Activated CD8-positive, alpha-beta memory T cell treated with anti-CD3 and anti-CD28 coated beads for 1 hour (primary cell): Measurements from ENCODE around the gene CREB3.
A peak's percentile ranks its signal among the peaks of the same experiment; 100 is the strongest.

Source experiments
- DNase-seq, 2 donors: peaks; one replicate each; pipeline ENCODE4 v3.0.0-alpha.2; 2020; ENCODE audit warnings: low read depth in 1 of 2; ENCODE audit errors: extremely low read depth in 1 of 2

The CREB3 gene

DNA sequence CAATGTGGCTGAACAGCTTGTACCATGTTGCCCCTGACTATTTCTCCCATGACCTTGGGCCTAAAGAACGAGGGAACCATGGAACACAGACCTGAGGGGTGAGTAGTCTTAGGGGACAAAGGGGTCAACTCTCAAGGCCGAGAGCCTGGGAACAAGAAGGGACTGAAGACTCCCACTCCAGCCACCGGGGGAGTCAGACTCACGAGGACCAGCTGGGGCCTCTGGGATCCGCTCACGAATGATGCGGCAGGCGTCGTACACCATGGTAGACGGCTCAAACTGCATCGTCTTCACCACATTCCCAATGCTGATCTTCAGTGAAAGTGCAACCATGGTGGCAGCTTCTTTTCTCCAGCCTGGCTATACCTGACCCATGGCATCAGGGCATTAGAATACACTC, 7.1 kb upstream of the CREB3 start:
- no peak for DNase-seq

DNA sequence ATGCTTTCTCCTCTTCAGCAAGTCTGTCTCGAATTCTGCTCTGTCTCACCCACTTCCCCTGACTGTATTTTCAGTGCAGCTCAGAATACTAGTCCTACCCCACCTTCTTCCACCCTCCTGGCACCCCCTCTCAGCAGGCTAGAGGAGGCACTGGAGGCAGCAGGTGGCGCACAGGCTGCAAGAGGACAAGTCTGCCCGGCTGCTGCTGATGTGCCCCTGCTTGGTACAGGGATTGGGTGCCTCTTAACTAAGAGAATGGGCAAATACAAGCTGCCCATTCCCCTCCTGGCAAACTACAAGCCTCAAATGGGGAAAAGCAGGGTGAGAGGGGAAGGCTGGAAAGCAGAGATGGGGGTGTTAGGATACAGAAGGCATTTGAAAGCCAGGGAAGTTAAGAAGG, 5.5 kb upstream of the CREB3 start:
- DNase-seq, result no peak

DNA sequence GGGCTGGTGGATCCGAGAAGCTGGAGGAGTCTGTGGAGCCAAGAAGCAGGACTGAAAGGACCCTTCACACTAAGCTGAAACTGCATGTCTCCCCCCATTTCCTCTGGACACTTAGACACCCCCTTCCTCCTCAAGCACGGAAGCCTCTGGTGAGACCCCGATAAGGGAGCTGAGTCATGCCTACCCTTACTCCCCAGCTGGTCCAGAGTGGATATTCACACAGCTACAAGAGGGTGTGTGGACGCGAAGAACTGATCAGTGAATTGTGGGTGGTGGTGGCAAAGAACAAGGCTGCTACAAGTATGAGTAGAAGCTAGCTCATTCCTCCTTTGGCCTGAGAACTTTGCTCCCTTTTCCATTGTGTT, 4.8 kb upstream of the CREB3 start:
- no peak for DNase-seq

DNA sequence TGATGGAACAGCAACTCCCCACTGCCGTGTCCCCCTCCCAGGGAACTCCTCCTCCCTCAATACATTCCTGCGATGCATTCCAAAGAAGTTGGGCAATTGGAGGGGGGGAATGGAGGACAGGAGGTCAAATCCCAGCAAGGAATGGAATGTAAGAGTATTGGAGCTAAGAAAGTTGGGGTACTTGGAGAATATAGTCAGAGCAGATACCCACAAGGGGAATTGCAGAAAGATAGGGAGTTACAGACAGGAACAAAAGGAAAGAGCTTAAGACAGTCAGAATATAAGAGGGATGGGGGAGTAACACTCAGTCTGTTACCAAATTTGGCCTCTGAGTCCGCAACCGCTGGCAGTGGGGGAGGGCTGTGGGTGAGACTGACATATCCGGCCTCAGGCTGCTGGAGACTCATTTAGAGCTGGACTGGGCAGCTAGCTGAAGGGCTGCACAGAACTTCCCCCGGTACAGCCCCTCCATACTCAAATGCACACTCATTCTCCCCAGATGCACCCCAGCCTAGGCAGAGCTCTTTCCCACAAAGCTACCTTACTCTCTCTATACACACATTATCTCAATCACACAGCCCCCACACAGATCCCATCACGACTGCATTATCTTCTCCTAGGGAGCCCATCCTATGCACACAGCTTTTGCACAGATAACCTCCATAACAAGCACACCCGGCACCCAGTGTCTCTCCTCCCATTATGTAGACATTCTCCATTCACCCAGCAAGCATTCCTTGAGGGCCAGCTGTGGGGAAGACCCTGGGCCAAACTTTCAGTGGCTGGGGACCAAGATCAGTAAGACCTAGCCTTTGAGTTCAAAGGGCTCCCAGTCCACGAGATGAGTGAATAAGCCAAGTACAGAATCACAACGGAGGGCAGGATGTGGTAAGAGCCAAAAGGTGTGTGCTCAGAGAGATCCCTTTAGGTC, 4.2 kb upstream of the CREB3 start:
- DNase-seq, result no peak

DNA sequence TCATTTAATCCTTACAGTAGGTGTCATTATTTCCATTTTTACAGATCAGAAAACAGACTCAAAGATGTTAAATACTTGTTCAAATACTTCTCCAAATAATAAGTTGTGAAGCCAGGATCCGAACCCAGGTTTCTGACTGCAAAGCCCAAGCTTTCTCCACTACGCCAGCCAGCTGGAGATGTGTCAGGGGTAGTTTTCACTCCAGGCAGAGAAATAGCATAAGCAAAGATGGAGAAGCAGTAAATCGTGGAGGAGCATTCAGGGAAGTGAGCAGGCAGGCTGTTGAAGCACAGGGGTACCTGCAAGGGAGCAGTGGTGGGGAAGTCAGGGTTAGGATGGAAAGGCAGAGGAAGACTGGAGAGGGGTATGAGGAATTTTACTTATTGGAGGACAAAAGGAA, 3.4 kb upstream of the CREB3 start:
- no peak for DNase-seq

DNA sequence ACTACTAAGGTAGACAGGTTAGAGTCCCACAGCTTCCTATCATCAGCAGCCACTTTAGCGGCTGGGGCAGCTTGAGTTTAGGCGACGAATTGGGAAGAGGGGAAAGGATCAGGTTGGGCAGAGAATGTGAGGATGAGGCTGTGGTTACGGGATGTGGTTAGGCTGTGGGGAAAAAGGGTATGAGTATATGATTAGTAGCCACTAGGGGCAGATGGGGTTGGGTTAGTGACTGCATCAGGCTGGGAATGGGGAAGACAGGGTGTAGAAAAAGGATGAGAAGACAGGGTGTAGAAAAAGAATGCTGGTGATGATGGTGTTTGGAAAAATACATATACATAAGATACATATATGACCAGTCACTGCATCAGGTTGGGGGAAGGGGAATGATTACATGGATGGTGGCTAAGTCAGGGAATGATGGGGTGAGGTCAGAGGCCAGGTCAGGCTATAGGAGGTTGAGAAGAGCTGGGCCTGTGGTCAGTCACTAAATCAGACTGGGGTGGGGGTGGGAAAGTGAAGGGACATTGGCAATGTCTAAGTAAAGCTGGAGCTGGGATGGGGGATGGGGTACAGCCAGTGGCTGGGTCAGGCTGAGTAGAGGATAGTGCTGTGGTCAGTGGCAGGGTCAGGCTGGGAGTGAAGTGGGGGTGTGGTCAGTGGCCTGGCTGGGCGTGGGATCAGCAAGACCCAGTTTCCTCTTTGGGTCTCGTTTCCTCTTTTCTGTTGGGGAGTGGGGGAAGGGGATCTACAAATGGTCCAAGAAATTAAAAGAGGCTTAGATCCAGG, 2.6 kb upstream of the CREB3 start:
- no peak for DNase-seq

DNA sequence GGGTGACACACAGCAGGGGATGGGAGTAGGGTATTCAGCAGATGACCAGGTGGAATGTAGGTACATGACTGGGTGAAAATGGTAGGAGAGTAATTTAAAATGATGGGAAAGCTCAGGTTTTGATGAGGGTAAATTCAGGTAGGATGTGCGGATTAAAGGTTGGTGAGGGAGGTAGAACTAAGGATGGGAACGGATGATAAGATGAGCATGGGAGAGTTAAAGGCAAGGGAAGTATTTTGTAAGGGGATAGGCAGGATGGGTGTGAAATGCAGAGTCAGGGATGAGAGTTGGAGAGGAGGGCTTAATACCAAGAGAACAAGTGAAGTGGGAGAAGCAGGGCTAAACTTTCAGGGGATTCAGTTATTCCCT, 2.0 kb upstream of the CREB3 start:
- no peak for DNase-seq

DNA sequence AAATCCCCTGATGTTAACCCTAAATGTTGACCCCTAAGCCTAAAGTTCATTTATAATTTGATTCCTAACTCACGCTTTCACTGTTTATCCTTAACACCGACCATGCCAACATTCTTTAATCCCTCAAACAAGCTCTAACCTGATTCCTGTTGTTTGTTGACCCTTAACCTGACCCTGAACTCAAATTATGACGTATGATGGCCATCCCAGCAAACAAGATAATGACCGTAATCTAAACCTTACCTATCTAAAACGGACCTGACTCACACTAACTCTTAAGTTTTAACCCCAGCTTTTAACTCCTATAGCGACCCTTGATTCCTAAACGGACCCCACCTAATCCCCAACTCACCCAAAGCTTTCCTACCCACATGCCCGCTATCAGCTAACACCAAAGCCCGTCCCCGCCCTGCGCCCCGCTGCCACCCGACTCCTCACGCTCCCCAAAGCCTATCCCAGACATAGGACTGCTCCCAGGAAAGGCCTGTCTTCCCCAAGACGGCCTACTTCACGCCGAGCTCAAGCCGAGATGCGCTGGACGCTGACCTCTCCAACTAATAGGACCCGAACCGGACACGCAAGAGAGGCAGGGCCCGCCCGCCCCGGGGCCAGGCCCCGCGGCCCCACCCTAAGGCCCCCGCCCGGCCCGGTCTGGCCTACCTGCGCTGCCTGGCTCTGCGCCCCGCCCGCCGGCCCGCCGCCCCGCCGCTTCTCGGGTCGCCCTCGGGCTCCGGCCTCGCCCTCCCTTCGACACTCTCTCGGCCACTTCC, 866 bp upstream of the CREB3 start:
- DNase-seq, result peak in 1 of 2 donors; percentile 23

DNA sequence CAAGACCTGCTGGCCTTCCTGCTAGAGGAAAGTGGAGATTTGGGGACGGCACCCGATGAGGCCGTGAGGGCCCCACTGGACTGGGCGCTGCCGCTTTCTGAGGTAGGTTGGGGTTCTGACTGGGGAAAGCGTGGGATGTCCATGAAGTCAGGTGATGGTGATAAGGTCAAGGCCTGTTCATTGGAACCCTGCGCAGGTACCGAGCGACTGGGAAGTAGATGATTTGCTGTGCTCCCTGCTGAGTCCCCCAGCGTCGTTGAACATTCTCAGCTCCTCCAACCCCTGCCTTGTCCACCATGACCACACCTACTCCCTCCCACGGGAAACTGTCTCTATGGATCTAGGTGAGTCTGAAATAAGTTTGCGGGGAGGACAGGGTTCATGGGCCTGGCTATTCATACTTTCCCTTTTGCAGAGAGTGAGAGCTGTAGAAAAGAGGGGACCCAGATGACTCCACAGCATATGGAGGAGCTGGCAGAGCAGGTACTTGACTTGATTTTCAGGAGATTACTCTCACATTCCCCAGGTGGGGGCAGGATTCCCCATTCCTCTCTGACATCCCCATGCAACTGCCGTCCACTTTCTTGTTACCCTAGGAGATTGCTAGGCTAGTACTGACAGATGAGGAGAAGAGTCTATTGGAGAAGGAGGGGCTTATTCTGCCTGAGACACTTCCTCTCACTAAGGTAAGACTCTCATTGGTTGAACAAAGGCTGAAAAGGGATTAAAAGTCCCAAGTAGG, 505 bp downstream of the CREB3 start:
- no peak for DNase-seq

DNA sequence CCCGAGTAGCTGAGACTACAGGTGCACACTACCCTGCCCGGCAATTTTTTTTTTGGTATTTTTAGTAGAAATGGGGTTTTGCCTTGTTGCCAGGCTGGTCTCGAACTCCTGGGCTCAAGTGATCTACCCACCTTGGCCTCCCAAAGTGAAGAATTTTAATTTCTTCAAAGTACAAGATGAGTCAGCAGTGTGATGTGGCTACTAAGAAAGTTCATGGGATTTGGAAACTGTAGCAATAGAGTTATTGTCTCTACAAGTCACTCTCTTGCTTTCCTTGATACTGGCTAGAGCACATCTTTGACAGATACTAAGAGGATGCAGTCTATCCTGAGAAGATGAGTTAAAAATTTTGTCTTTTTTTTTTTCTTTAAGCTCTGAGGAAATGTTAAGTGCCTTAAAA, 1.6 kb downstream of the CREB3 start:
- no peak for DNase-seq

DNA sequence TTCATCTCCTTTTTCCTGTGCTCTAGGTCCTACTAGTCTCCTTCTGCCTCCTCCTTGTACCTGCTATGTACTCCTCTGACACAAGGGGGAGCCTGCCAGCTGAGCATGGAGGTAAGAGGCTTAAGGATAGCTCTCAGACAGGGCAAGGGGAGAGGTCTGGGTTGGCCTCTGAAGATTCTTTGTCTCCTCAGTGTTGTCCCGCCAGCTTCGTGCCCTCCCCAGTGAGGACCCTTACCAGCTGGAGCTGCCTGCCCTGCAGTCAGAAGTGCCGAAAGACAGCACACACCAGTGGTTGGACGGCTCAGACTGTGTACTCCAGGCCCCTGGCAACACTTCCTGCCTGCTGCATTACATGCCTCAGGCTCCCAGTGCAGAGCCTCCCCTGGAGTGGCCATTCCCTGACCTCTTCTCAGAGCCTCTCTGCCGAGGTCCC, 3.8 kb downstream of the CREB3 start:
- peak in 1 of 2 donors; percentile 31 for DNase-seq

DNA sequence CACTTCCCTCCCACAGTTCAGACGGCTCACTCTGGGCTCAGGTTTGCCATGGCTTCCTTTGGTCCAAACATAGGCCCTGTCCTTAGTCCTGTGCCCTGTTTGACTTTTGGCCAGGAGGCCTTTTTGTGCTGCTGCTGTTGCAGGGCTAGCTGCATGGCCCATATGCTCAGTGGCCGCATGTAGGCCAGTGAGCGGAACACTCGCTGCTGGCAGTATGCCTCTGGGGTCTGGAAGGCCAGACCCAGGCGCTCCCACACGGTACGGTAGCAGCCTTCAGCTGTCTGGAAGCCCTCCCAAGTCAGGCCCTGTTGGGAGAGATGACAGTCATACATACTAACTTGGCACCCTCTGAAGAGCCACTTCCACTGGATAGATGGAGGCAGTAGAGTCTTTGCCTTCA, 4.7 kb downstream of the CREB3 start:
- no peak for DNase-seq

DNA sequence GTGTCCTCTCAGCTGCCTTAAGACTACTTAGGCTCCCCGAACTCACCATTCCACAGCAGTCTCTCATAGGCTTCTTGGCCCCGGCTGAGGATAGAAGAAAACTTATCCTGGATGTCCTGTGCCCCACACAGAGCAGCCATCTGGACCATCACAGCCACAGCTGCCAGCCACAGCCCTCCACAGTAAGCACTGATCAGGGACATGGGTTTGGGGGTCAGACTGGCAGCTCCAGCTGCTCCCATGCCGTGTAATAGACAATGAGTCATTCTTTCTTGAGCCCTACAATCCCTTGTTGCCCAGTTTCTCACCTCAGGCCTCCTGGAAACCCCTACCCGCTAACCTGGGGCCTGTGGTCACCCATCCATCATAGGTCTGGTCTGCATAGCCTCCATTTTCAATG, 5.7 kb downstream of the CREB3 start:
- DNase-seq, result no peak

DNA sequence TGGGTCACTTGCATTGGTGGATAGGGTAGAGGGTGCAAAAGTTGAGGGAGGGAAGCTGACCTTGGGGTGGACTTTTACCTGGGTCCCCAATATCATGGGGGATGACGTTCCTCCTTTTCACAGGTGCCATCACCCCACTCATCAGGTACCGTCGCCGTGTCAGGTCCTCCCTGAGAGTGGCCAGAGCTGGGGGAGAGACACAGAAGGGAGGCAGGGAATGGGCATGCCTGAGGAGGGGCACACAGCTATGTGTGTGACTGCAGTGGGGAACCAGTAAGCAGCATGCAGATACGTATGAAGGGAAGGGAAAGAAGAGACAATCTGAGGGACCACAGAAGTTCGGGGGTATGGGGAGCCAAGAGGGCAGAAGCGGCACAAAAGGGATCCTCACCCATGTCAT, 6.5 kb downstream of the CREB3 start:
- no peak for DNase-seq

DNA sequence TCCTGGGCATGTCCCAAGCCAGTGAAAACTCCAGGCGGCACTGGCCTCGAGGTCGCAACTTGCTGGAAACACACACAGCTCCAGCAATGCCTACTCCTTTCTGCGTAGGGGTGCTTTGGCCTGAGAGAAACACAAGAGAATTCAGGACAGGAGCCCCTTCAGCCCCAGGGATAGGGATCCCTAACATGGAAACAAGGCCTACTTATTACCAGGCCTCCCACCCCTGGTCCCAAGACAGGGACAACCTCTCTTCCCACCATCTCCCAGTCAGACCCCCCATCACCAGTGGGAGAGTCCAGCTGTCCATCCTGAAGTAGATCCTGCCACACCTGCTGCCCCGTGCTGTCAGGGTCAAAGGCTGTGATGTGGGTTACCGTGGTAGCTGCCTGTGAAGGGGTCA, 7.8 kb downstream of the CREB3 start:
- DNase-seq, result no peak

DNA sequence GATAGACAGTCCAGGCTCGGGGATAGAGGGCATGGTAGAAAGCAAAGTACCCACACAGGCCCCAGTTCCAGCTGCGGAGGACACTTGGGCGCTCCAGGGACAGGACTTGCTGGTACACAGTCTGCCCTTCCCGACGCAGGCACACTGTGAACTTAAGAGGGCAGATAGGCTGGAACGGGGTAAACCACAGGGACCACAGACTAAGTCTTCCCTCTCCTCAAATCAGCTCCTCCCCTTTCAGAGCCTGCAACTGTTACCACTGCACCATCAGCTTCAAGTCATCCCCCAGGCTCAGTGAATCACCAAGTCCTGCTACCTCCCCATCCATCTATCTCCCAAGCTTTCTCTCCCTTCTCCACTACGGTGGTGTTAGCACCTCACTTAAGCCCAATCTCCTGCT, 9.3 kb downstream of the CREB3 start:
- DNase-seq, result no peak

DNA sequence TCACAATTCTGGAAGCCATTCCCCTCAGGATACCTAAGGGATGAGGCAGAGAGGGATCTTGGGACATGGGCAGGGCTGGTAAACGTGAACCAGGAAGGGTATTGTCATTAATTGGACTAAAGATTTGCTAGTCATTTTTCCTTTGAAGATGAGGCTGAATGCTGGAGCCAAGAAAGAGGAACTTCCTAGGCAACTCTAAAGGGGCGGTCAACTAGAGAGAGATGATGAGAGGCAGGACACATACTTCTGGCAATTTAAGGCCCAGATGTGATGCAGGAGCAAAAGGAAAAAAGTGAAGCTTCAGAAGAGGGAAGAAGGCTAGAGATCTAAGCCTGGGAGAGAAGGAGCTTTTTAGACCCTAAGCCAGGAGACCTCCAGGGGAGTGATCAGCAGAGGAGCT, 11.0 kb downstream of the CREB3 start:
- no peak for DNase-seq

DNA sequence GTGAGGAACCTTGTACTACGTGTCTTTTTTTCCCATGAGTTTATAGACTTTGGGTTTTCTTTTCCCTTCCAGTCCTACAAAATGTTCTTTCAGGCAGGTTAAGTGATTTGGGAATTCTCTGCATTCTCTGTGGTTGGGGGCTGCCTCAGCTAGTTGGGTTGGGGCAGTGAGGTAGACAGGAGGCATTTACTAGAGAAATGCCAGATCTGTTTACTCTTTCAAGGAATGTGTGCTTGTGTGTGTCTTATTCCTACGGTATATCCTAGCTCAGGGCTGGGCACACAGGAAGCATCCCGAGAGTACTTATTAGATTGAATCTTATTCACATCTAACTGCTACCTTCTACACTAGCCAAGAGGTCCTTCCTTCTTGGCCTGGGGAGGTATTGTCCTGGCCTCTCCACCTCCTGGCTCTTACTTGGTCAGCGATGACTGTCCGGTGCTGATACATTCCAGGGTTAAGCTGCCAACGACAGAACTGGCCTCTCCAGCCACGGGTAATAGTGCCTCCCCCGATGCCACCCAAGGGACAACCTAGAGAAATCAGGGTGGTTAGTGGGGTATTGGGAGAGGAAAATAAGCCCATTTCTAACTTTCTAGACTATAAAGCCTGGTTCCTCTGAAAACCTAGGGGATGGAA, 11.5 kb downstream of the CREB3 start:
- DNase-seq, result no peak

DNA sequence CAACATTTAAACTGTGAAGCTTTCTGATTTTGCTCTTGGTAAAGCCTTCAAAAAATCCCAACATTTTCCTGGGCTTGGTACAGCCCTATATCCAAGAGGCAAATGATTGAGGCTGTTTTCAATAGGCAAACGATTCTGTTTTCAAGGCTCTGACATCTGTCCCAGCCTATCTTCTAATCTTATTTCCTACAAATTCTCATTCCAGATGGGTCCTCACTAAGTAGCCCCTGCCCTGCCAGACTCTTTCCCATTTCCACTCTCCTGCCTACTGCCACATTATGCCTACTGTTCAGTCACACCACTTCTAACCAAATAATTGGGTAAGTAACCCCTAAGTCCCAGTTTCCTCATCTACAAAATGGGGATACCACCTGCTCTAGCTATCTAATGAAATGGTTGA, 13.1 kb downstream of the CREB3 start:
- no peak for DNase-seq

DNA sequence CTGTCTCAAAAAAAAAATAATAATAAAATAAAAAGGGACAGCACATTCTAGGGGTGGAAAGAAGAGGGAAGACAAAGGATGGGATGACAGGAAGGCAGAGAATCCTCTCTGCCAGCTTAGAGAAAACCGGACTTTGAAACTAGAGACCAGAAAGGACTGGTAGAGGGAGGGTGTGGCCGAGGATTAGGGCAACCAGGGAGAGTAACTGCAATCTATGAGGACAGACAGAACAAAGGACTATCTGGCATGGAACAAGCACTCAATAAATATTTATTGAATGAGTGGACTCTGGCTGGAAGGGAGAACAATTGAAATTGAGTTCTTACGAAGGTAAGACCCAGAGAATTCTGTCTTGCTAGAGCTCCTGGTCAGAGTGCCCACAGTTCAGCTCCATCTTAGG, 14.1 kb downstream of the CREB3 start:
- DNase-seq, result no peak
